Measurements from ENCODE around the gene RADIL. TPM values are rescaled to one million over a fixed set of nuclear protein-coding genes. Genes with fewer than 3 reads are reported as not detected.

The RADIL gene
- total RNA-seq, 1 experiment from 2014 or later, result 5.6 TPM

- no peak overlapping the region for H3K27ac ChIP-seq (ENCODE audit: low read length)
- POLR2A ChIA-PET (ENCODE audit: unreplicated experiment), result no interaction called here
- ATAC-seq, result no peak
- H3K4me2 ChIP-seq (ENCODE audit: low read length), result no peak overlapping the region
- intact Hi-C loops (cut with micrococcal nuclease), result no loop called here
- H3K9me2 ChIP-seq (replicated peaks; ENCODE audit: low read length), result no peaks in the 10 kb centered on the region
- BruUV-seq (replicated peaks), result no TSS peak
- H3K9me3 ChIP-seq (ENCODE audit: low read length), result no peaks in the 10 kb centered on the region
- H3K79me2 ChIP-seq (ENCODE audit: low read length), result peaks cover 37% of the 10 kb centered on the region
- TF ChIP-seq CTCF (conservative IDR thresholded peaks at IDR 0.05; ENCODE audit: low read depth, low read length), result no peak
- H2AFZ ChIP-seq (ENCODE audit: low read length), result no peak overlapping the region
- H3K27me3 ChIP-seq (ENCODE audit: low read length), result no peaks in the 10 kb centered on the region
- H3K4me1 ChIP-seq (ENCODE audit: insufficient read depth, low read length), result peaks cover 16% of the 10 kb centered on the region
- H3F3A ChIP-seq (ENCODE audit: low read length, unreplicated experiment), result peaks cover 5% of the 10 kb centered on the region
- DNase-seq, result no peak
- no peak overlapping the region for H3K4me3 ChIP-seq (ENCODE audit: low read length)
- CTCF ChIA-PET, result no interaction called here
- H3K9ac ChIP-seq (ENCODE audit: low read length), result no peak overlapping the region
- H3K36me3 ChIP-seq (ENCODE audit: low read depth, low read length), result no peaks in the 10 kb centered on the region
- no peaks in the 10 kb centered on the region for H4K20me1 ChIP-seq (ENCODE audit: low read length)
These were observed 134.2 kb downstream of the RADIL start for GRCh38 chr7:4749363-4749762.

Small RNAs within 50 kb of the gene (microRNA-seq; reads per million reads assigned to microRNA genes)
- gene MIR4656 (ENCODE audit: unreplicated experiment), result not detected

Other genes starting within 250 kb of the RADIL start
- gene FOXK1, start 201.4 kb downstream of the RADIL start, total RNA-seq (2014; rRNA removed), result 13.2 and 22.8 TPM in 2 replicates
- 36.6 and 59.3 TPM in 2 replicates for gene AP5Z1, start 108.1 kb downstream of the RADIL start, total RNA-seq (2014; rRNA removed)
- gene PAPOLB, start 21.7 kb downstream of the RADIL start, total RNA-seq (2014; rRNA removed), result 0.29 and 0.40 TPM in 2 replicates
- gene MMD2, start 75.5 kb upstream of the RADIL start, total RNA-seq (2014; rRNA removed), result not detected in 2 replicates
- gene RBAK, start 162.1 kb upstream of the RADIL start, total RNA-seq (2014; rRNA removed), result 7.0 and 7.3 TPM in 2 replicates

All from PC-3 (cell line).